HFFc6 (cell line): ENCODE measurements around the gene CHD5. TPM values are rescaled to one million over a fixed set of nuclear protein-coding genes. Genes with fewer than 3 reads are reported as not detected.

Experiments used
- DNase-seq: peaks from one replicate; pipeline ENCODE4 v3.0.0-alpha.2; 2018
- H3K27ac Mint-ChIP-seq: 2 replicates; pipeline ENCODE4 v1.8.0; 2020; ENCODE audit warnings: mild to moderate bottlenecking, mixed read lengths
- H3K27me3 Mint-ChIP-seq: 2 replicates; pipeline ENCODE4 v1.8.0; 2021; ENCODE audit warnings: mild to moderate bottlenecking, moderate library complexity, mixed read lengths; ENCODE audit not compliant: insufficient read depth
- H3K36me3 Mint-ChIP-seq: 2 replicates; pipeline ENCODE4 v1.8.0; 2021; ENCODE audit warnings: low read depth, mixed read lengths
- H3K4me1 Mint-ChIP-seq: 2 replicates; pipeline ENCODE4 v1.8.0; 2020; ENCODE audit warnings: low read depth, mixed read lengths
- H3K4me3 Mint-ChIP-seq: 2 replicates; pipeline ENCODE4 v1.8.0; 2020; ENCODE audit warnings: mild to moderate bottlenecking, moderate library complexity, mixed read lengths
- H3K9me3 Mint-ChIP-seq: 2 replicates; pipeline ENCODE4 v1.8.0; 2020; ENCODE audit warnings: mild to moderate bottlenecking, mixed read lengths
- total RNA-seq, 6 experiments: library from RNA; stranded (reverse); fragmentation: NEBNext Ultra II Directional; extraction: Animal tissue kit (Norgen Biotek cat#: 25700); gene quantifications; 2 replicates in 1 of 6; 3 replicates in 5 of 6; pipeline ENCODE4 v1.2.3, GENCODE V29; 2021
- TF ChIP-seq, protein P1 (sequence below): fragments of 200-600 bp; sonication (generic); IDR thresholded peaks from 2 replicates; pipeline ENCODE4 v1.5.0; 2021; ENCODE audit warnings: antibody characterized with exemption, mild to moderate bottlenecking

CHD5 gene
- total RNA-seq, 6 experiments from 2014 or later: 0.05 to 0.36 (median 0.16) TPM; not detected in 2

DNA sequence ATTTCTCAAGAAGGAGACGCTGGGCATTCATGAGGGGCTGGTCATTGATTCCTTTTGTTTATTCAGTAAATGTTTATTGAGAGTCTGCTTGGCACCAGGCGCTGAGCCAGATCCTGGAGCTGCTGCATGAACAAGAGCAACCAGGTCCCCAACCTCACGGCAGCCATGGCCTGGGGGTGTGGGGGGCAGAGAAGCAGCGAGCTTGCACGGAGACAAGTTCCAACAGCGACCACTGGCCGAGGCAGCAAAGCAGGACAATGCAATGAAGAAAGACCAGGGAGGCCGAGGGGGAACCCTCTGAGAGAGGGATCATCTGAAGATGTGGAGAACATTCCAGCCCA is 126.9 kb downstream of the CHD5 start:
- Mint-ChIP-seq H3K27ac (no peak overlapping the region), H3K27me3 (peaks cover 7% of the 10 kb centered on the region), H3K4me3 (no peak overlapping the region), H3K9me3 (no peaks in the 10 kb centered on the region), H3K36me3 (no peaks in the 10 kb centered on the region), H3K4me1 (peaks cover 7% of the 10 kb centered on the region; the same call in 1 of the 2 replicates)
- TF ChIP-seq, protein P1, sequence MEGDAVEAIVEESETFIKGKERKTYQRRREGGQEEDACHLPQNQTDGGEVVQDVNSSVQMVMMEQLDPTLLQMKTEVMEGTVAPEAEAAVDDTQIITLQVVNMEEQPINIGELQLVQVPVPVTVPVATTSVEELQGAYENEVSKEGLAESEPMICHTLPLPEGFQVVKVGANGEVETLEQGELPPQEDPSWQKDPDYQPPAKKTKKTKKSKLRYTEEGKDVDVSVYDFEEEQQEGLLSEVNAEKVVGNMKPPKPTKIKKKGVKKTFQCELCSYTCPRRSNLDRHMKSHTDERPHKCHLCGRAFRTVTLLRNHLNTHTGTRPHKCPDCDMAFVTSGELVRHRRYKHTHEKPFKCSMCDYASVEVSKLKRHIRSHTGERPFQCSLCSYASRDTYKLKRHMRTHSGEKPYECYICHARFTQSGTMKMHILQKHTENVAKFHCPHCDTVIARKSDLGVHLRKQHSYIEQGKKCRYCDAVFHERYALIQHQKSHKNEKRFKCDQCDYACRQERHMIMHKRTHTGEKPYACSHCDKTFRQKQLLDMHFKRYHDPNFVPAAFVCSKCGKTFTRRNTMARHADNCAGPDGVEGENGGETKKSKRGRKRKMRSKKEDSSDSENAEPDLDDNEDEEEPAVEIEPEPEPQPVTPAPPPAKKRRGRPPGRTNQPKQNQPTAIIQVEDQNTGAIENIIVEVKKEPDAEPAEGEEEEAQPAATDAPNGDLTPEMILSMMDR: no peak; the same call in none of the 2 replicates
- no peak for DNase-seq

DNA sequence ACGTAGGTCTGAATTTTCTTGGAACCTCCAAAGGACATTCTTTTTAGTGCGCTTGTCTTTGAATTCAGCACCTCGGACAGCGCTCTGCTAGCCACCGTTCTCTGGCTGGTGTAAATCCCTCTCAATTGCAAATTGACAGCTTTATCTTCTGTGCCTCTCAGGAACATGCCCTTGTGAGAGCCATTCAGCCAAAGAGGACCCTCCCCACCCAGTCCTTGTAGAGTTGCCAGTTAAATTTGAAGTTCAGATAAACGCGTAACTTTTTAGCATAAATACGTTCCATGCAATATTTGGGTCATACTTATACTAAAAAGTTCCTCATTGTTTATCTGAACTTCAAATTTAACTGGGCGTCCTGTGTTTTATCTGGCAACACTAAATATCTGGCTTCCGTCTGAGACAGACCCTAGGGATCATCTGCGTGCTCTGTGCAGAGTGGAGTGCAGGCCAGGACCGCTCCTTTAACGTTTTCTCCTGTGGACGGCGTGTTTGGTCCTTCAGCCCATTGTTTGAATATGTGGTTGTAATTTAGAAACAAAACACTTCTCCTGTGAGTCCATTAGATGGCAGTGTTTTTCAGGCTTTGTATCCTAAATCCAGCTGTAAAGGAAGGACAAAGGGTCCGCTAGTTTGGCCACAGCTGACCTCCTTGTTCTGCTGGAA is 127.4 kb downstream of the CHD5 start:
- Mint-ChIP-seq H3K4me1 (peaks cover 7% of the 10 kb centered on the region; the same call in 1 of the 2 replicates), H3K27ac (no peak overlapping the region), H3K9me3 (no peaks in the 10 kb centered on the region)

More for the DNA sequence above, 127.4 kb downstream of the CHD5 start:
- no peaks in the 10 kb centered on the region for H3K36me3 Mint-ChIP-seq
- TF ChIP-seq, protein P1: peak; percentile 76
- H3K4me3 Mint-ChIP-seq: no peak overlapping the region
- H3K27me3 Mint-ChIP-seq: peaks cover 7% of the 10 kb centered on the region
- DNase-seq: peak; percentile 52

Other genes with a start within 250 kb of the CHD5 start
- 1 to 10 TPM; 5.0 to 6.8 (median 6.0) TPM for gene NPHP4, start 187.9 kb downstream of the CHD5 start, total RNA-seq
- 10 to 100 TPM in 4 of 6 experiments, 1 to 10 TPM in 2; 8.0 to 12.6 (median 10.7) TPM for gene KCNAB2, start 134.4 kb downstream of the CHD5 start, total RNA-seq
- gene RPL22, start 19.3 kb upstream of the CHD5 start, total RNA-seq: 100 to 1,000 TPM; 233 to 341 (median 324) TPM
- gene RNF207, start 25.8 kb upstream of the CHD5 start, total RNA-seq: 1 to 10 TPM; 2.0 to 5.2 (median 2.9) TPM
- 100 to 1,000 TPM in 2 of 6 experiments, 10 to 100 TPM in 4; 89.8 to 116 (median 96.0) TPM for gene ICMT, start 55.6 kb upstream of the CHD5 start, total RNA-seq
- gene HES3, start 63.9 kb upstream of the CHD5 start, total RNA-seq: not detected
- 1 to 10 TPM; 6.0 to 7.9 (median 7.2) TPM for gene GPR153, start 80.8 kb upstream of the CHD5 start, total RNA-seq
- 100 to 1,000 TPM; 103 to 125 (median 111) TPM for gene ACOT7, start 213.4 kb upstream of the CHD5 start, total RNA-seq
- gene HES2, start 239.6 kb upstream of the CHD5 start, total RNA-seq: under 1 TPM in 4 of 6 experiments, not detected in 2; 0.14 to 0.35 (median 0.30) TPM
- gene ESPN, start 244.5 kb upstream of the CHD5 start, total RNA-seq: not detected